ENCODE data around the gene TEAD1.

GRCh38 chr11:12871241-12871640 is 197.0 kb downstream of the TEAD1 start:
- TF ChIP-seq CTCF (conservative IDR thresholded peaks at IDR 0.05; ENCODE audit: low read length) (no peak), EZH2phosphoT487 (IDR thresholded peaks at IDR 0.05; ENCODE audit: borderline replicate concordance, low read depth, low read length) (no peak)
